Mesenchymal stem cell (in vitro differentiated cells and primary cell): Measurements from ENCODE around the gene CCDC148.

Experiments
- DNase-seq: peaks from one replicate; pipeline ENCODE4 v3.0.0-alpha.2; 2013
- H2AFZ ChIP-seq: one replicate; pipeline ENCODE4 v1.6.1; 2013; ENCODE audit warnings: low read depth, mild to moderate bottlenecking, control low read depth, inconsistent platforms, low read length, moderate library complexity
- H2AK5ac ChIP-seq: 2 replicates; pipeline ENCODE4 v1.6.1; 2013; ENCODE audit warnings: low read length, moderate library complexity, mild to moderate bottlenecking, inconsistent platforms; ENCODE audit not compliant: severe bottlenecking
- H2BK120ac ChIP-seq: one replicate; pipeline ENCODE4 v1.6.1; 2013; ENCODE audit warnings: low read depth, mild to moderate bottlenecking, inconsistent platforms, low read length, moderate library complexity
- H2BK12ac ChIP-seq, 2 experiments: one replicate each; pipeline ENCODE4 v1.6.1; 2013; ENCODE audit warnings: inconsistent platforms in 2 of 2, low read length in 2 of 2, mild to moderate bottlenecking in 2 of 2, moderate library complexity in 2 of 2, control low read depth in 1 of 2
- H2BK15ac ChIP-seq: one replicate; pipeline ENCODE4 v1.6.1; 2013; ENCODE audit warnings: mild to moderate bottlenecking, low read depth, inconsistent platforms; ENCODE audit not compliant: poor library complexity, severe bottlenecking
- H2BK5ac ChIP-seq: 2 replicates; pipeline ENCODE4 v1.6.1; 2013; ENCODE audit warnings: low read depth, mild to moderate bottlenecking, low read length, control low read depth, inconsistent platforms; ENCODE audit not compliant: poor library complexity, severe bottlenecking
- H3K14ac ChIP-seq, 2 experiments: one replicate each; pipeline ENCODE4 v1.6.1; 2013; ENCODE audit warnings: inconsistent platforms in 2 of 2, low read length in 2 of 2, control low read depth in 1 of 2, mild to moderate bottlenecking in 1 of 2, moderate library complexity in 1 of 2
- H3K18ac ChIP-seq, 2 experiments: one replicate each; pipeline ENCODE4 v1.6.1; 2013; ENCODE audit warnings: inconsistent platforms in 2 of 2, low read length in 2 of 2, control low read depth in 1 of 2, low read depth in 1 of 2, mild to moderate bottlenecking in 1 of 2
- H3K23ac ChIP-seq, 2 experiments: one replicate each; pipeline ENCODE4 v1.6.1; 2013; ENCODE audit warnings: inconsistent platforms in 2 of 2, low read length in 2 of 2, mild to moderate bottlenecking in 2 of 2, moderate library complexity in 2 of 2, control low read depth in 1 of 2
- H3K27ac ChIP-seq: 2 replicates; pipeline ENCODE4 v1.5.1; 2013; ENCODE audit warnings: mild to moderate bottlenecking, moderate library complexity, low read length, control low read depth, inconsistent platforms; ENCODE audit not compliant: poor library complexity, severe bottlenecking
- H3K27me3 ChIP-seq, 2 experiments: 2 replicates each; pipeline versions ENCODE4 v1.6.1 to v1.7.0; 2013; ENCODE audit warnings: low read length in 2 of 2, mild to moderate bottlenecking in 2 of 2, moderate library complexity in 2 of 2, control low read depth in 1 of 2, inconsistent platforms in 1 of 2; ENCODE audit not compliant: control insufficient read depth in 1 of 2, insufficient read depth in 1 of 2
- H3K36me3 ChIP-seq, 2 experiments: 2 replicates each; pipeline versions ENCODE4 v1.6.1 to v1.7.0; 2013; ENCODE audit warnings: low read length in 2 of 2, control low read depth in 1 of 2, inconsistent platforms in 1 of 2, low read depth in 1 of 2, mild to moderate bottlenecking in 1 of 2; ENCODE audit not compliant: insufficient read depth in 2 of 2, control insufficient read depth in 1 of 2
- H3K4ac ChIP-seq, 2 experiments: one replicate each; pipeline ENCODE4 v1.6.1; 2013; ENCODE audit warnings: inconsistent platforms in 2 of 2, low read length in 2 of 2, mild to moderate bottlenecking in 2 of 2, moderate library complexity in 2 of 2, control low read depth in 1 of 2, low read depth in 1 of 2
- H3K4me1 ChIP-seq: 2 replicates; pipeline ENCODE4 v1.6.1; 2013; ENCODE audit warnings: low read depth, low read length, control low read depth; ENCODE audit not compliant: control insufficient read depth, insufficient read depth
- H3K4me2 ChIP-seq: 2 replicates; pipeline ENCODE4 v1.6.1; 2013; ENCODE audit warnings: low read length, mild to moderate bottlenecking, inconsistent platforms; ENCODE audit not compliant: poor library complexity, severe bottlenecking
- H3K4me3 ChIP-seq, 2 experiments: 2 replicates each; pipeline versions ENCODE4 v1.5.1 to v1.7.0; 2013; ENCODE audit warnings: low read length in 2 of 2, mild to moderate bottlenecking in 2 of 2, control low read depth in 1 of 2, low read depth in 1 of 2; ENCODE audit not compliant: insufficient read depth in 1 of 2
- H3K79me1 ChIP-seq: replicated peaks from 2 replicates; pipeline ENCODE4 v1.6.1; 2013; ENCODE audit warnings: mild to moderate bottlenecking, control low read depth, low read length, inconsistent platforms; ENCODE audit not compliant: poor library complexity, severe bottlenecking
- H3K9ac ChIP-seq: 2 replicates; pipeline ENCODE4 v1.7.0; 2013; ENCODE audit warnings: mild to moderate bottlenecking, low read length, moderate library complexity
- H3K9me3 ChIP-seq: 2 replicates; pipeline ENCODE4 v1.7.0; 2013; ENCODE audit warnings: mild to moderate bottlenecking, low read length; ENCODE audit not compliant: control insufficient read depth
- H4K8ac ChIP-seq: one replicate; pipeline ENCODE4 v1.6.1; 2013; ENCODE audit warnings: inconsistent platforms, mild to moderate bottlenecking, low read length, moderate library complexity
- H4K91ac ChIP-seq: one replicate; pipeline ENCODE4 v1.6.1; 2013; ENCODE audit warnings: mild to moderate bottlenecking, low read length, inconsistent platforms
- WGBS: methylation state at CpG from one replicate; pipeline ENCODE4 v1.1.7; 2013; ENCODE audit warnings: mixed read lengths; 5-methylcytosine and 5-hydroxymethylcytosine counted together

CCDC148 gene

GRCh38 chr2:158321264-158321663 lies 135.3 kb downstream of the CCDC148 start:
- Histone ChIP-seq H3K27ac (peak overlapping the region; percentile 46), H3K4me3 (no peak overlapping the region), H3K27me3 (no peaks in the 10 kb centered on the region), H2AK5ac (no peak overlapping the region), H3K14ac (no peak overlapping the region), H2AFZ (no peak overlapping the region), H3K79me1 (no peaks in the 10 kb centered on the region), H2BK5ac (no peak overlapping the region), H4K91ac (no peak overlapping the region), H2BK15ac (no peak overlapping the region), H3K23ac (no peak overlapping the region), H3K36me3 (no peaks in the 10 kb centered on the region), H3K4me2 (no peak overlapping the region), H3K18ac (no peak overlapping the region), H4K8ac (no peak overlapping the region), H3K9me3 (no peaks in the 10 kb centered on the region), H3K4me1 (peaks cover 2% of the 10 kb centered on the region), H2BK12ac (no peak overlapping the region), H3K9ac (no peak overlapping the region), H2BK120ac (no peak overlapping the region), H3K4ac (no peak overlapping the region)
- DNase-seq: peak; percentile 16
- 80% methylated on average over 3 of the region's 3 CpGs for WGBS

GRCh38 chr2:158319269-158319668 lies 137.3 kb downstream of the CCDC148 start:
- no peak overlapping the region for H4K91ac ChIP-seq
- no peaks in the 10 kb centered on the region for H3K9me3 ChIP-seq
- no peak overlapping the region for H3K18ac ChIP-seq
- no peak overlapping the region for H3K27ac ChIP-seq
- no peak overlapping the region for H2BK120ac ChIP-seq
- no peaks in the 10 kb centered on the region for H3K36me3 ChIP-seq
- no peak overlapping the region for H3K4me3 ChIP-seq
- H3K9ac ChIP-seq: no peak overlapping the region
- 92% methylated on average over 1 of the region's 1 CpG for WGBS
- H3K4me2 ChIP-seq: no peak overlapping the region
- H3K27me3 ChIP-seq: no peaks in the 10 kb centered on the region
- H3K23ac ChIP-seq: no peak overlapping the region
- no peak overlapping the region for H2AFZ ChIP-seq
- no peak overlapping the region for H4K8ac ChIP-seq
- H3K4me1 ChIP-seq: peaks cover 2% of the 10 kb centered on the region
- H2AK5ac ChIP-seq: no peak overlapping the region
- no peaks in the 10 kb centered on the region for H3K79me1 ChIP-seq
- H2BK5ac ChIP-seq: no peak overlapping the region
- no peak for DNase-seq
- no peak overlapping the region for H3K14ac ChIP-seq
- H2BK15ac ChIP-seq: no peak overlapping the region
- no peak overlapping the region for H3K4ac ChIP-seq
- H2BK12ac ChIP-seq: no peak overlapping the region

GRCh38 chr2:158317642-158318041 lies 138.9 kb downstream of the CCDC148 start:
- Histone ChIP-seq H3K79me1 (no peaks in the 10 kb centered on the region), H3K27ac (no peak overlapping the region), H4K8ac (no peak overlapping the region), H3K4me2 (no peak overlapping the region), H3K4me1 (peaks cover 2% of the 10 kb centered on the region), H2AK5ac (no peak overlapping the region), H3K18ac (no peak overlapping the region), H3K27me3 (no peaks in the 10 kb centered on the region), H3K9me3 (no peaks in the 10 kb centered on the region), H3K23ac (no peak overlapping the region), H3K36me3 (no peaks in the 10 kb centered on the region), H2AFZ (no peak overlapping the region), H3K14ac (no peak overlapping the region), H2BK12ac (no peak overlapping the region), H3K4ac (no peak overlapping the region), H3K4me3 (no peak overlapping the region), H2BK5ac (no peak overlapping the region), H3K9ac (no peak overlapping the region), H2BK120ac (no peak overlapping the region), H2BK15ac (no peak overlapping the region), H4K91ac (no peak overlapping the region)
- 94% methylated on average over 1 of the region's 2 CpGs for WGBS
- DNase-seq: no peak

GRCh38 chr2:158315803-158316414 lies 140.6 kb downstream of the CCDC148 start:
- no peak overlapping the region for H4K8ac ChIP-seq
- no peak overlapping the region for H4K91ac ChIP-seq
- no peak overlapping the region for H2BK5ac ChIP-seq
- no peak overlapping the region for H2AK5ac ChIP-seq
- H3K4me1 ChIP-seq: no peaks in the 10 kb centered on the region
- no peaks in the 10 kb centered on the region for H3K36me3 ChIP-seq
- H3K23ac ChIP-seq: no peak overlapping the region
- no peaks in the 10 kb centered on the region for H3K79me1 ChIP-seq
- H2BK120ac ChIP-seq: no peak overlapping the region
- H3K27ac ChIP-seq: no peak overlapping the region
- no CpG with 5 or more reads among the region's 1 CpG for WGBS
- no peak overlapping the region for H2BK12ac ChIP-seq
- H3K18ac ChIP-seq: no peak overlapping the region
- H2BK15ac ChIP-seq: no peak overlapping the region
- H3K4me3 ChIP-seq: no peak overlapping the region
- no peak for DNase-seq
- no peak overlapping the region for H2AFZ ChIP-seq
- H3K27me3 ChIP-seq: no peaks in the 10 kb centered on the region
- H3K4ac ChIP-seq: no peak overlapping the region
- no peak overlapping the region for H3K14ac ChIP-seq
- no peaks in the 10 kb centered on the region for H3K9me3 ChIP-seq
- H3K4me2 ChIP-seq: no peak overlapping the region
- H3K9ac ChIP-seq: no peak overlapping the region
